Smooth muscle cell (in vitro differentiated cells): Measurements from ENCODE around the gene NELL1. TPM values are rescaled to one million over a fixed set of nuclear protein-coding genes. Genes with fewer than 3 reads are reported as not detected.

Experiments
- DNase-seq: peaks from one replicate; lab custom pipeline; 2025; ENCODE audit not compliant: unreplicated experiment; lab: John Stamatoyannopoulos, UW
- H2AFZ ChIP-seq: fragments of 200-600 bp; sonication (generic); 2 replicates; pipeline ENCODE4 v1.6.0; 2016; ENCODE audit warnings: antibody characterized with exemption, low read depth, mild to moderate bottlenecking
- H3F3A ChIP-seq: fragments of 200-600 bp; sonication (generic); 2 replicates; pipeline ENCODE4 v1.6.0; 2017; ENCODE audit warnings: antibody characterized with exemption, low read depth
- H3K27ac ChIP-seq: fragments of 200-600 bp; sonication (generic); 2 replicates; pipeline ENCODE4 v1.5.1; 2016; ENCODE audit warnings: low read depth, mild to moderate bottlenecking
- H3K27me3 ChIP-seq: fragments of 200-600 bp; sonication (generic); 2 replicates; pipeline ENCODE4 v1.6.1; 2016; ENCODE audit warnings: low read depth, mild to moderate bottlenecking
- H3K36me3 ChIP-seq: fragments of 200-600 bp; sonication (generic); 2 replicates; pipeline ENCODE4 v1.5.1; 2016; ENCODE audit warnings: low read depth
- H3K4me1 ChIP-seq: fragments of 200-600 bp; sonication (generic); 2 replicates; pipeline ENCODE4 v1.5.1; 2016; ENCODE audit warnings: low read depth
- H3K4me2 ChIP-seq: fragments of 200-600 bp; sonication (generic); 2 replicates; pipeline ENCODE4 v1.6.0; 2016; ENCODE audit warnings: mild to moderate bottlenecking
- H3K4me3 ChIP-seq: fragments of 200-600 bp; sonication (generic); 2 replicates; pipeline ENCODE4 v1.5.1; 2016; ENCODE audit warnings: mild to moderate bottlenecking
- H3K79me2 ChIP-seq: fragments of 200-600 bp; sonication (generic); 2 replicates; pipeline ENCODE4 v1.6.0; 2016; ENCODE audit warnings: low read depth, mild to moderate bottlenecking
- H3K9ac ChIP-seq: fragments of 200-600 bp; sonication (generic); 2 replicates; pipeline ENCODE4 v1.6.0; 2016; ENCODE audit warnings: low read depth
- H3K9me3 ChIP-seq: fragments of 200-600 bp; sonication (generic); replicated peaks from 2 replicates; pipeline ENCODE4 v1.5.1; 2016; ENCODE audit warnings: low read depth
- H4K20me1 ChIP-seq: fragments of 200-600 bp; sonication (generic); 2 replicates; pipeline ENCODE4 v1.6.0; 2016; ENCODE audit warnings: low read depth
- WGBS: methylation state at CpG from one replicate; pipeline ENCODE4 v1.1.7; 2016; ENCODE audit warnings: low lambda C conversion rate; 5-methylcytosine and 5-hydroxymethylcytosine counted together
- polyA plus RNA-seq: library from polyadenylated mRNA; unstranded; fragments of >200 nt; fragmentation: Nextera tagmentation; extraction: Ambion mirVana; gene quantifications from 2 replicates; pipeline ENCODE4 v1.2.1, GENCODE V29; 2016
- total RNA-seq: library from RNA; depleted of rRNA; stranded (reverse); fragments of >200 nt; gene quantifications from 2 replicates; pipeline ENCODE4 v1.2.3, GENCODE V29; 2014
- TF ChIP-seq, protein P1 (sequence below): fragments of 200-600 bp; sonication (generic); IDR thresholded peaks from 2 replicates; pipeline ENCODE4 v1.5.1; 2017; ENCODE audit warnings: borderline replicate concordance, mild to moderate bottlenecking, antibody characterized with exemption; ENCODE audit not compliant: insufficient read depth, poor library complexity, severe bottlenecking

NELL1 gene
- total and polyA plus RNA-seq, 2 experiments from 2014 or later: not detected

DNA sequence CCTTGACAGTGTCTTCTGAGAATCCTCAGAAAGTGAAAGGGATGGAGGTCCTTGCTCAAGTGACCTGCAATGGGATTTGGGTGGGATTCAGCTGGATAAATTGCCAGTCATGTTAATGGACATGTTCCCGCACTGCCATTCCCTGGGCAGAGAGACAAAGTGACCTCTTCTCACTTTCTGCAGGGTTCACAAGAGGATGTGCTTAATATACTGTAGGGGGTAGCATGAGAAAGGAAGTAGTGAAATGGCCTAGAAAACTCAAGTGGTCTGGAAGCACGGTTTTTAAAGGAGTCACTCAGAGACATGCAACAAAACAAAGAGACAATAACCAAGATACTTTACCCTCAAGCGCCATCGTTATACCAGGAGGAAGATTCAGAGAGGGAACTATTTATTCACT, 70.2 kb downstream of the NELL1 start:
- Histone ChIP-seq H4K20me1 (no peaks in the 10 kb centered on the region), H3K4me1 (peaks cover 4% of the 10 kb centered on the region), H3K36me3 (no peaks in the 10 kb centered on the region), H3K27me3 (no peaks in the 10 kb centered on the region), H3K9ac (no peak overlapping the region), H3K79me2 (no peaks in the 10 kb centered on the region), H3K4me2 (no peak overlapping the region), H3K27ac (no peak overlapping the region), H2AFZ (no peak overlapping the region), H3K4me3 (no peak overlapping the region), H3K9me3 (no peaks in the 10 kb centered on the region), H3F3A (no peaks in the 10 kb centered on the region)
- 61% methylated on average over 4 of the region's 4 CpGs for WGBS
- TF ChIP-seq, protein P1, sequence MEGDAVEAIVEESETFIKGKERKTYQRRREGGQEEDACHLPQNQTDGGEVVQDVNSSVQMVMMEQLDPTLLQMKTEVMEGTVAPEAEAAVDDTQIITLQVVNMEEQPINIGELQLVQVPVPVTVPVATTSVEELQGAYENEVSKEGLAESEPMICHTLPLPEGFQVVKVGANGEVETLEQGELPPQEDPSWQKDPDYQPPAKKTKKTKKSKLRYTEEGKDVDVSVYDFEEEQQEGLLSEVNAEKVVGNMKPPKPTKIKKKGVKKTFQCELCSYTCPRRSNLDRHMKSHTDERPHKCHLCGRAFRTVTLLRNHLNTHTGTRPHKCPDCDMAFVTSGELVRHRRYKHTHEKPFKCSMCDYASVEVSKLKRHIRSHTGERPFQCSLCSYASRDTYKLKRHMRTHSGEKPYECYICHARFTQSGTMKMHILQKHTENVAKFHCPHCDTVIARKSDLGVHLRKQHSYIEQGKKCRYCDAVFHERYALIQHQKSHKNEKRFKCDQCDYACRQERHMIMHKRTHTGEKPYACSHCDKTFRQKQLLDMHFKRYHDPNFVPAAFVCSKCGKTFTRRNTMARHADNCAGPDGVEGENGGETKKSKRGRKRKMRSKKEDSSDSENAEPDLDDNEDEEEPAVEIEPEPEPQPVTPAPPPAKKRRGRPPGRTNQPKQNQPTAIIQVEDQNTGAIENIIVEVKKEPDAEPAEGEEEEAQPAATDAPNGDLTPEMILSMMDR: no peak
- no peak for DNase-seq

DNA sequence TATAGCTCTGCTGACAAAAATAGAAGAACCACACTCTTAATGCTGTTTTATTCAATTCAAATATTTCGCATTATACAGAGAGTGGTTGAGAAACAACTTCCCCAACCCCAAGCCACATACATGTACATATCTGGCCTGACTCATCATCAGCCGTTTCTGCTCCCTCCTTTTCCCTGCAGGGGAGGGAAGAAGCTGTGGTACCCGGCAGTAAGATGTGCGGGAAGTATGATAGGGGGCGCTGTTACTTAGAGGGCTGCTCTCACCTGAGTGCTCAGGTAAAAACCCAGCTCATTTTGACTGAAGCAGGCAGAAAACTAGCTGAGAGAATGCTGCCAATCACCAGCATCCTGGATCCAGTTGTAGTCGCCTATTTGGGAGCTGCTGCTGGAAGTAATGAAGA, 85.5 kb downstream of the NELL1 start:
- H3K36me3 ChIP-seq: no peaks in the 10 kb centered on the region
- WGBS: 17% methylated on average over 6 of the region's 6 CpGs
- no peaks in the 10 kb centered on the region for H3F3A ChIP-seq
- no peak overlapping the region for H3K4me2 ChIP-seq
- H3K4me3 ChIP-seq: no peak overlapping the region
- DNase-seq: no peak
- no peak overlapping the region for H3K27ac ChIP-seq
- no peak overlapping the region for H3K9ac ChIP-seq
- no peaks in the 10 kb centered on the region for H4K20me1 ChIP-seq
- no peaks in the 10 kb centered on the region for H3K4me1 ChIP-seq
- no peak overlapping the region for H2AFZ ChIP-seq
- no peaks in the 10 kb centered on the region for H3K79me2 ChIP-seq
- H3K27me3 ChIP-seq: no peaks in the 10 kb centered on the region
- TF ChIP-seq, protein P1: peak; percentile 17
- H3K9me3 ChIP-seq: no peaks in the 10 kb centered on the region

DNA sequence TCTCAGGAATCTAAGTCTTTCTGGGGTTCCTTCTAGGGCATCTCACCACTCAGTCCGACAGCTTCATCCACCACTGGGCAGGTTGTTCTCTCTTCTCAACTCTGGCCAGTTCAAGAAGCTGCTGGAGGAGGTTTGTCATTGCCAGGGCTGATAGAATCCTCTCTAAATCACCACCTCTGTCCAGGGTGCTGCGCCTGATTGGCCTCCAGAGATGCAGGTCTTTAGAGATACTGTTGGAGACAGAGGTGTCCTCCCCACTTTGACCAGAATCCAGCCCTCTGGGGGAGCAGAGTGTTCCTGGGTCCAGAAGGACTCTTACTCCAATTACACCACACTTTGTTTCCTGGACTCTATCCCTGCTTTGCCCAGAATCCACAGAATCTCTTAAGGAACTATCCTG, 90.2 kb downstream of the NELL1 start:
- Histone ChIP-seq H3K9ac (no peak overlapping the region), H3F3A (no peaks in the 10 kb centered on the region), H3K79me2 (no peaks in the 10 kb centered on the region), H3K27ac (no peak overlapping the region), H3K4me3 (no peak overlapping the region), H2AFZ (no peak overlapping the region), H3K4me2 (no peak overlapping the region), H3K4me1 (no peaks in the 10 kb centered on the region), H3K27me3 (no peaks in the 10 kb centered on the region), H3K9me3 (no peaks in the 10 kb centered on the region), H3K36me3 (no peaks in the 10 kb centered on the region), H4K20me1 (no peaks in the 10 kb centered on the region)
- TF ChIP-seq, protein P1: no peak
- DNase-seq: no peak
- 86% methylated on average over 2 of the region's 2 CpGs for WGBS

DNA sequence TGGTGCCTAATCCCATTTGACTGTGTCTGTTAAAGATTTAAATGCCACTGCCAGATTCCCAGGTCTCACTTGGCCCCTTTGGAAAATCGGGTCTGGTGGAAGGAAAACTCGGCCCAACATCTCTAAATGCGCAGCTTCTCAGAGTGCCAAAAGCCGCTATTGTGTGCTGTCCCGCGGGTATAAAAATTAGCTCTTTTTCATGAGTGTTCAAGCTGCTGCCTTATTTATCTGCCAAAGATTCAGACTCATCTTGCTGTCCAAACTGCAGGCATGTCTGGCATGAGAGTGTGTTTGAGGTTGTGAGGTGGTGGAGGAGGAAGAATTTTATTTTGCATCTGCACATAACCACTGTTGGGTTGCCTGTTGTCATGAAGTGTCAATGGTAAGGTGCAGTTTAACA, 91.4 kb downstream of the NELL1 start:
- TF ChIP-seq, protein P1: no peak
- Histone ChIP-seq H3K9me3 (no peaks in the 10 kb centered on the region), H4K20me1 (no peaks in the 10 kb centered on the region), H3K36me3 (no peaks in the 10 kb centered on the region), H3K27ac (no peak overlapping the region), H2AFZ (no peak overlapping the region), H3K79me2 (no peaks in the 10 kb centered on the region), H3K4me3 (no peak overlapping the region), H3F3A (no peaks in the 10 kb centered on the region), H3K27me3 (no peaks in the 10 kb centered on the region), H3K4me2 (no peak overlapping the region), H3K4me1 (no peaks in the 10 kb centered on the region), H3K9ac (no peak overlapping the region)
- WGBS: 94% methylated on average over 6 of the region's 6 CpGs
- DNase-seq: no peak
